HEK293 (cell line): ENCODE results near the gene PCDH9.

Source experiments
- CTCF ChIA-PET: fragments of 350-600 bp; formaldehyde crosslinking; extraction: SDS; loops from one replicate; lab custom pipeline; 2021; ENCODE audit warnings: antibody characterized with exemption; lab: Yijun Ruan, JAX
- POLR2A ChIA-PET: fragments of 300-600 bp; formaldehyde crosslinking; extraction: SDS; loops from one replicate; lab custom pipeline; 2020; ENCODE audit warnings: antibody characterized with exemption, inconsistent platforms; lab: Yijun Ruan, JAX
- H3K27ac ChIP-seq: fragments of 200-500 bp; sonication (Bioruptor generic); 2 replicates; pipeline ENCODE4 v1.5.1; 2014; ENCODE audit warnings: low read depth, low read length, control low read depth, inconsistent platforms; ENCODE audit errors: extremely low read depth
- H3K36me3 ChIP-seq, 2 experiments: fragments of 200-500 bp in 1 of 2; sonication (Bioruptor generic) in 1 of 2; 1 replicate in 1 of 2; 2 replicates in 1 of 2; pipeline ENCODE4 v1.5.1; 2014 to 2017; ENCODE audit warnings: inconsistent platforms in 2 of 2, low read length in 2 of 2; ENCODE audit not compliant: control insufficient read depth in 2 of 2, insufficient read depth in 1 of 2
- H3K4me1 ChIP-seq: fragments of 200-500 bp; sonication (Bioruptor generic); 2 replicates; pipeline ENCODE4 v1.5.1; 2014; ENCODE audit warnings: mild to moderate bottlenecking, low read length, inconsistent platforms; ENCODE audit not compliant: control insufficient read depth, insufficient read depth
- H3K4me3 ChIP-seq: 2 replicates; pipeline ENCODE4 v1.5.1; 2011; ENCODE audit warnings: low read depth, mild to moderate bottlenecking, control low read depth, low read length, moderate library complexity
- H3K9me3 ChIP-seq: fragments of 200-500 bp; sonication (Bioruptor generic); 2 replicates; pipeline ENCODE4 v1.5.1; 2014; ENCODE audit warnings: low read depth, low read length, inconsistent platforms; ENCODE audit not compliant: control insufficient read depth, insufficient read depth
- CTCF ChIP-seq: fragments of 450-650 bp; formaldehyde crosslinking; IDR thresholded peaks from 2 replicates; pipeline ENCODE4 v1.5.1; 2016; ENCODE audit warnings: missing biosample characterization, missing genetic modification characterization
- PBX3 ChIP-seq: sonication (generic); formaldehyde crosslinking; IDR thresholded peaks from 2 replicates; pipeline ENCODE4 v1.8.1; 2022; ENCODE audit warnings: mild to moderate bottlenecking, moderate library complexity, missing genetic modification reagents
- SETDB1 ChIP-seq: IDR thresholded peaks from one replicate; pipeline ENCODE4 v1.6.1; 2017; ENCODE audit warnings: mild to moderate bottlenecking, low read length, moderate library complexity, mixed read lengths; ENCODE audit not compliant: insufficient read length
- SP3 ChIP-seq: fragments of 450-650 bp; formaldehyde crosslinking; IDR thresholded peaks from 2 replicates; pipeline ENCODE4 v1.5.1; 2016; ENCODE audit warnings: missing biosample characterization, missing genetic modification characterization
- ZBTB49 ChIP-seq: fragments of 450-650 bp; formaldehyde crosslinking; IDR thresholded peaks from 2 replicates; pipeline ENCODE4 v1.5.1; 2016; ENCODE audit warnings: missing biosample characterization, missing genetic modification characterization, low read depth
- ZIC2 ChIP-seq: fragments of 450-650 bp; formaldehyde crosslinking; IDR thresholded peaks from 2 replicates; pipeline ENCODE4 v1.5.1; 2016; ENCODE audit warnings: missing biosample characterization, missing genetic modification characterization
- ZNF133 ChIP-seq: fragments of 450-650 bp; formaldehyde crosslinking; IDR thresholded peaks from 2 replicates; pipeline ENCODE4 v1.5.1; 2016; ENCODE audit warnings: missing biosample characterization, missing genetic modification characterization
- ZNF140 ChIP-seq: fragments of 450-650 bp; formaldehyde crosslinking; IDR thresholded peaks from 2 replicates; pipeline ENCODE4 v1.5.1; 2016; ENCODE audit warnings: missing biosample characterization, missing genetic modification characterization
- ZNF169 ChIP-seq: fragments of 450-650 bp; formaldehyde crosslinking; IDR thresholded peaks from 2 replicates; pipeline ENCODE4 v1.5.1; 2016; ENCODE audit warnings: missing biosample characterization, missing genetic modification characterization
- ZNF174 ChIP-seq: fragments of 450-650 bp; formaldehyde crosslinking; IDR thresholded peaks from 2 replicates; pipeline ENCODE4 v1.5.0; 2017; ENCODE audit warnings: missing biosample characterization, mild to moderate bottlenecking, missing genetic modification characterization
- ZNF211 ChIP-seq: fragments of 450-650 bp; formaldehyde crosslinking; IDR thresholded peaks from 2 replicates; pipeline ENCODE4 v1.5.1; 2016; ENCODE audit warnings: low read depth, missing biosample characterization, missing genetic modification characterization
- ZNF221 ChIP-seq: fragments of 450-650 bp; formaldehyde crosslinking; IDR thresholded peaks from 2 replicates; pipeline ENCODE4 v1.5.1; 2017; ENCODE audit warnings: missing biosample characterization, missing genetic modification characterization, borderline replicate concordance
- ZNF223 ChIP-seq: fragments of 450-650 bp; formaldehyde crosslinking; IDR thresholded peaks from 2 replicates; pipeline ENCODE4 v1.5.1; 2016; ENCODE audit warnings: missing biosample characterization, missing genetic modification characterization
- ZNF24 ChIP-seq: fragments of 450-650 bp; formaldehyde crosslinking; IDR thresholded peaks from 2 replicates; pipeline ENCODE4 v1.5.1; 2016; ENCODE audit warnings: missing biosample characterization, missing genetic modification characterization
- ZNF266 ChIP-seq: fragments of 450-650 bp; formaldehyde crosslinking; IDR thresholded peaks from 2 replicates; pipeline ENCODE4 v1.5.1; 2016; ENCODE audit warnings: missing biosample characterization, missing genetic modification characterization, low read depth
- ZNF302 ChIP-seq: fragments of 450-650 bp; formaldehyde crosslinking; IDR thresholded peaks from 2 replicates; pipeline ENCODE4 v1.5.1; 2016; ENCODE audit warnings: missing biosample characterization, missing genetic modification characterization, low read depth
- ZNF341 ChIP-seq: fragments of 450-650 bp; formaldehyde crosslinking; IDR thresholded peaks from 2 replicates; pipeline ENCODE4; 2016; ENCODE audit warnings: low read depth, missing biosample characterization, missing genetic modification characterization
- ZNF354C ChIP-seq: fragments of 450-650 bp; formaldehyde crosslinking; IDR thresholded peaks from 2 replicates; pipeline ENCODE4 v1.5.1; 2016; ENCODE audit warnings: missing biosample characterization, missing genetic modification characterization, low read depth, borderline replicate concordance
- ZNF423 ChIP-seq: fragments of 450-650 bp; formaldehyde crosslinking; IDR thresholded peaks from 2 replicates; pipeline ENCODE4 v1.5.1; 2016; ENCODE audit warnings: missing biosample characterization, missing genetic modification characterization
- ZNF449 ChIP-seq: fragments of 450-650 bp; formaldehyde crosslinking; IDR thresholded peaks from 2 replicates; pipeline ENCODE4 v1.5.1; 2017; ENCODE audit warnings: missing biosample characterization, mild to moderate bottlenecking, missing genetic modification characterization, moderate library complexity
- ZNF514 ChIP-seq: fragments of 450-650 bp; formaldehyde crosslinking; IDR thresholded peaks from 2 replicates; pipeline ENCODE4 v1.5.1; 2016; ENCODE audit warnings: missing biosample characterization, missing genetic modification characterization
- ZNF544 ChIP-seq: fragments of 450-650 bp; formaldehyde crosslinking; IDR thresholded peaks from 2 replicates; pipeline ENCODE4 v1.5.0; 2017; ENCODE audit warnings: missing biosample characterization, missing genetic modification characterization
- ZNF560 ChIP-seq: fragments of 450-650 bp; formaldehyde crosslinking; IDR thresholded peaks from 2 replicates; pipeline ENCODE4 v1.5.1; 2017; ENCODE audit warnings: missing biosample characterization, missing genetic modification characterization, borderline replicate concordance
- ZNF623 ChIP-seq: fragments of 450-650 bp; formaldehyde crosslinking; IDR thresholded peaks from 2 replicates; pipeline ENCODE4 v1.5.1; 2016; ENCODE audit warnings: missing biosample characterization, missing genetic modification characterization
- ZNF629 ChIP-seq: fragments of 450-650 bp; formaldehyde crosslinking; IDR thresholded peaks from 2 replicates; pipeline ENCODE4 v1.5.1; 2017; ENCODE audit warnings: missing biosample characterization, missing genetic modification characterization
- ZNF707 ChIP-seq: fragments of 450-650 bp; formaldehyde crosslinking; IDR thresholded peaks from 2 replicates; pipeline ENCODE4 v1.5.1; 2016; ENCODE audit warnings: missing biosample characterization, missing genetic modification characterization
- ZNF76 ChIP-seq: fragments of 450-650 bp; formaldehyde crosslinking; IDR thresholded peaks from 2 replicates; pipeline ENCODE4; 2016; ENCODE audit warnings: low read depth, missing biosample characterization, missing genetic modification characterization, borderline replicate concordance
- ZNF777 ChIP-seq: fragments of 450-650 bp; formaldehyde crosslinking; IDR thresholded peaks from 2 replicates; pipeline ENCODE4 v1.5.1; 2017; ENCODE audit warnings: missing biosample characterization, missing genetic modification characterization, borderline replicate concordance

The PCDH9 gene

GRCh38 chr13:66553391-66553790 lies 676.7 kb downstream of the PCDH9 start:
- no peak overlapping the region for H3K4me3 ChIP-seq
- POLR2A ChIA-PET, result no interaction called here
- TF ChIP-seq ZNF223 (tag by site-specific recombination) (no peak), ZNF514 (no peak), ZNF174 (no peak), PBX3 (CRISPR knock-in tag) (no peak), ZNF211 (tag by site-specific recombination) (no peak), ZNF560 (tag by site-specific recombination) (no peak)
- no peaks in the 10 kb centered on the region for H3K36me3 ChIP-seq
- no peaks in the 10 kb centered on the region for H3K9me3 ChIP-seq
- CTCF ChIA-PET, result no interaction called here
- no peak overlapping the region for H3K27ac ChIP-seq
- no peaks in the 10 kb centered on the region for H3K4me1 ChIP-seq

- TF ChIP-seq ZNF221, result no peak
- TF ChIP-seq ZNF449, result no peak
- TF ChIP-seq ZIC2 (tag by site-specific recombination), result no peak
- TF ChIP-seq ZNF302 (tag by site-specific recombination), result no peak
- no peak for TF ChIP-seq ZNF140 (tag by site-specific recombination)
- no peak for TF ChIP-seq ZNF629 (tag by site-specific recombination)
- TF ChIP-seq ZNF341 (tag by site-specific recombination), result no peak
- no peak for TF ChIP-seq ZNF623
- no peak for TF ChIP-seq ZNF133
- Histone ChIP-seq H3K27ac (no peak overlapping the region), H3K9me3 (no peaks in the 10 kb centered on the region), H3K36me3 (no peaks in the 10 kb centered on the region), H3K4me1 (no peaks in the 10 kb centered on the region), H3K4me3 (no peak overlapping the region)
- POLR2A ChIA-PET, result no interaction called here
- CTCF ChIA-PET, result no interaction called here
These were observed 679.0 kb downstream of the PCDH9 start for GRCh38 chr13:66551128-66551527.

GRCh38 chr13:66547685-66548084 lies 682.5 kb downstream of the PCDH9 start:
- H3K9me3 ChIP-seq, result no peaks in the 10 kb centered on the region
- H3K27ac ChIP-seq, result no peak overlapping the region
- CTCF ChIA-PET, result no interaction called here
- H3K4me3 ChIP-seq, result no peak overlapping the region
- no peaks in the 10 kb centered on the region for H3K36me3 ChIP-seq
- H3K4me1 ChIP-seq, result no peaks in the 10 kb centered on the region
- POLR2A ChIA-PET, result no interaction called here
- TF ChIP-seq ZNF24 (tag by site-specific recombination), result no peak
- no peak for TF ChIP-seq ZNF169
- TF ChIP-seq ZNF544 (tag by site-specific recombination), result no peak
- no peak for TF ChIP-seq ZNF707 (tag by site-specific recombination)
- no peak for TF ChIP-seq ZBTB49
- no peak for TF ChIP-seq ZNF76 (tag by site-specific recombination)
- no peak for TF ChIP-seq ZNF629 (tag by site-specific recombination)
- no peak for TF ChIP-seq ZNF623
- no peak for TF ChIP-seq SP3
- no peak for TF ChIP-seq SETDB1
- TF ChIP-seq ZNF266 (tag by site-specific recombination), result no peak
- TF ChIP-seq ZNF223 (tag by site-specific recombination), result no peak
- no peak for TF ChIP-seq ZNF423 (tag by site-specific recombination)
- no peak for TF ChIP-seq ZNF777 (tag by site-specific recombination)
- no peak for TF ChIP-seq CTCF (tag by site-specific recombination)
- no peak for TF ChIP-seq ZNF560 (tag by site-specific recombination)
- TF ChIP-seq ZNF354C (tag by site-specific recombination), result no peak
